Mucosa of stomach (tissue), 1 donor: Measurements from ENCODE around the gene GTF2H4.

ENCODE experiments used
- H3K27me3 ChIP-seq: one replicate; pipeline ENCODE4 v1.7.0; 2013; ENCODE audit warnings: mild to moderate bottlenecking, low read length; ENCODE audit not compliant: control insufficient read depth, insufficient read depth
- H3K36me3 ChIP-seq: one replicate; pipeline ENCODE4 v1.7.0; 2013; ENCODE audit warnings: low read length; ENCODE audit not compliant: control insufficient read depth, insufficient read depth
- H3K4me1 ChIP-seq: one replicate; pipeline ENCODE4 v1.7.0; 2013; ENCODE audit warnings: mild to moderate bottlenecking, low read length; ENCODE audit not compliant: control insufficient read depth, insufficient read depth
- H3K4me3 ChIP-seq: one replicate; pipeline ENCODE4 v1.7.0; 2013; ENCODE audit warnings: low read length
- H3K9ac ChIP-seq: one replicate; pipeline ENCODE4 v1.7.0; 2013; ENCODE audit warnings: mild to moderate bottlenecking, low read length, moderate library complexity
- H3K9me3 ChIP-seq: one replicate; pipeline ENCODE4 v1.7.0; 2013; ENCODE audit warnings: mild to moderate bottlenecking, low read length, moderate library complexity; ENCODE audit not compliant: control insufficient read depth
- donor health status: Pancreatic carcinoma.

GTF2H4 gene

DNA sequence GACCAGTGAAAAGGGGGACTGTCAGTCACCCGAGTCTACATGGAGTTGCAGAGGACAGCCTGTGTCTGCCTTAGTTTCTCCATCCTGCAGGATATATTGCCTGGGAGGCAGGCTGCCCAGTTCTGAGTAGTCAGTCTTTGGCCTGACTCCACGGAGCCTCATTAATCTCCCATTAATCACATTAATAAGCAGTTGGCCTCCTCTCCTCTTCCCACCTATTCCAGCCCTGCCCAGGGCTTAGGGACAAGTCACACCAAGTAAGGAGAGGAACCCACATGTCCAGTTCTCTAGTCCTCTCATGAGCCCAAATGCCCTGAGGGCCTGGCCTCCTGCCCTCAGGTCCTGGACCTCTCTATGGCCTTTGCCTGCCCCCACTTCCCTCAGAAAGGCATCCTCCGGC is 31.5 kb downstream of the GTF2H4 start:
- Histone ChIP-seq H3K9ac (peak overlapping the region; percentile 84), H3K4me1 (peaks cover 65% of the 10 kb centered on the region), H3K36me3 (peaks cover 10% of the 10 kb centered on the region), H3K4me3 (no peak overlapping the region), H3K27me3 (peaks cover 6% of the 10 kb centered on the region), H3K9me3 (no peaks in the 10 kb centered on the region)

DNA sequence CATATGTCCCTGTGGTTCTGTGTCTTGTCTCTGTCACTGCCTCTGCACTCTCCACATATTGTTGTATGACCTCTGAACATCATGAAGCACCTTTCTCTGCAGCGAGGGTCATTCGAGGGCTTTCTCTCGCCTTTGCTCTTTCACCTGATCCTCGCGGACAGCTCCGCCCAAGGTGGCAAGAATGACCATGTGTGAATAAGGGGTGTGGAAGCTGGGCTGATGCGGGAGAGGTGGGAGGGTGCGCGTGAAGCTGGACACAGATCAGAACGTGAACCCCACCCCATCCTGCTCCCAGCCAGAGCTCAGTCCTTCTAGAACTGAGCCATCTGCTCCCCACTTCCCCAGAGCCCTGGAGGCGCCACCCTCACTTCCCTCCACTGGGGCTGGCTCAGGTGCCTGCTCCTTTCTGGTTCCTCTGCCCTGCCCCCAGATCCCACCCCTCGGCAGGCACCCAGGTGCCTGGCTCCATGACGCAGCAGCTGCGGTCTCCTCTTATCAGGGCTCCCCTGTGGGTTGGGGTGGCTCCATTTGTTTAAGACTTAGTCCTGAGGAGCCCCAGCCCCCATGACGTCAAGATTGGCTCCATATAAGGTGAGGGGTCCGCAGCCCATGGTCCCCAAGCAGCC is 32.5 kb downstream of the GTF2H4 start, which contains the start of gene MUCL3:
MUCL3 (plus strand) TSS at position 613 of the 626 bp plus-strand sequence. CDS start 27 bp downstream, outside the sequence.
- Histone ChIP-seq H3K4me1 (peaks cover 56% of the 10 kb centered on the region), H3K27me3 (peaks cover 6% of the 10 kb centered on the region), H3K36me3 (peaks cover 10% of the 10 kb centered on the region), H3K9me3 (no peaks in the 10 kb centered on the region), H3K9ac (peak within 1 kb of the TSS; percentile 84), H3K4me3 (peak within 1 kb of the TSS; percentile 48)

DNA sequence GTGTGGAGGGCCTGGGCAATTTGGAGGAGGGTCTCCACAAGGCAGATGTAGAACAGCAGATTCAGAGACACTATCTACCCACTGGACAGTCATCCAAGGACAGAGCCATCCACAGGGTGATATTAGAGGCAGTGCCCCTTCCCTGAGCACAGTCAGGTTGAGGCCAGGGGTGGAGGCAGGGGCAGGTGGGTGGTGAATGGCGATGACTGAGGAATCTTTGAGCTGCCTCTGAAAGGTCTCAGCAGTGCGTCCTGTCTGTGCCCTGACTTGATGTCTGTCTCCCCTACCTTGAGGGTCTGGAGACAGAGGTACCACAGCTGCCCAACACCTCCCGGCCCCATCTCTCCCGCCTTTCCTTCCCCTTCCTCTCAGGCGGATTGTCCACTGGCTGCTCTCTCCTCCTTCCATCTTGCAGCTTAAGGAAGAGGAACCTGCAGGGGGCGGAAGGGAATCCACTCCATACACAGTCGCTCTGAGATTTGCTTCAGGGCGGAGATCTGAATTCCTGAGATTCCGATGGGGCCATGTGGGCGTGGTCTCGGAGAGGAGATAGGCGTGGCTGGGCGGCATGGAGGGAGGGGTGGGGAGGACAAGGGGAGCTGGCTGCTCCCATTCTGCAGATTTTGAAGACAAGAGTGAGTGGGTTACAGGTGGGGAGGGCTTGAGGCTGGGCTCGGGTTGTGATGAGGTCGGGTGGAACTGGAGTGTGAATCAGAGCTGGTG is 34.5 kb downstream of the GTF2H4 start:
- H3K4me3 ChIP-seq, result peak overlapping the region; percentile 48
- H3K4me1 ChIP-seq, result peaks cover 57% of the 10 kb centered on the region
- no peaks in the 10 kb centered on the region for H3K9me3 ChIP-seq
- H3K36me3 ChIP-seq, result peaks cover 14% of the 10 kb centered on the region
- peaks cover 6% of the 10 kb centered on the region for H3K27me3 ChIP-seq
- H3K9ac ChIP-seq, result peak overlapping the region; percentile 84

DNA sequence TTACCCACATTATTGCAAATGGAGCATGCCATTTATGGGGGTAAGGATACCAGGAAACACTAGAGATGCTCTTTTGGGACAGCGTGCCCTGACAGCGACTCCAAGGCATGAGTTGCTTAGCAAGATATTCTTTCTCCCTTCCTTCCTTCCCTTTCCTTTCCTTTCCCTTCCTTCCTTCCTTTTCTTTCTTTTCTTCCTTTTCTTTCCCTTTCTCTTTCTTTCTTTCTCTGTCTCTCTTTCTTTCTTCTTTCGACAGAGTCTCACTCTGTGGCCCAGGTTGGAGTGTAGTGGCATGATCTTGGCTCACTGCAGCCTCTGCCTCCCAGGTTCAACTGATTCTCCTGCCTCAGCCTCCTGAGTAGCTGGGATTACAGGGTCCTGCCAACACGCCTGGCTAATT is 36.0 kb downstream of the GTF2H4 start:
- H3K4me1 ChIP-seq, result peaks cover 42% of the 10 kb centered on the region
- no peak overlapping the region for H3K9ac ChIP-seq
- H3K36me3 ChIP-seq, result peaks cover 14% of the 10 kb centered on the region
- no peaks in the 10 kb centered on the region for H3K9me3 ChIP-seq
- H3K27me3 ChIP-seq, result peaks cover 6% of the 10 kb centered on the region
- H3K4me3 ChIP-seq, result no peak overlapping the region

DNA sequence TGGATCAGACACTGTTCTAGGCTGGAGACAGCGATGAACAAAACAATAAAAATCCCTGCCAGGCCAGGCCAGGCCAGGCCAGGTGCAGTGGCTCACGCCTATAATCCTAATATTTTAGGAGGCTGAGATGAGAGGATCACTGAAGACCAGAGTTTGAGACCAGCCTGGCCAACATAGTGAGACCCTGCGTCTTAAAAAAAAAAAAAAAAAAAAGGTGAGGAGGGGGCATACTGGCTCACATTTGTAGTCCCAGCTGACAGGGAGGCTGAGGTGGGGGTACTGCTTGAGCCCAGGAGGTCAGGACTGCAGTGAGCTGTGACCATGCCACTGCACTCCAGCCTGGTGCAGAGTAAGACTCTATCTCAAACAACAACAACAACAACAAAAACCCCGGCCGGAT is 37.3 kb downstream of the GTF2H4 start:
- Histone ChIP-seq H3K27me3 (peaks cover 6% of the 10 kb centered on the region), H3K4me3 (no peak overlapping the region), H3K9ac (no peak overlapping the region), H3K36me3 (peaks cover 14% of the 10 kb centered on the region), H3K4me1 (peaks cover 31% of the 10 kb centered on the region), H3K9me3 (no peaks in the 10 kb centered on the region)

DNA sequence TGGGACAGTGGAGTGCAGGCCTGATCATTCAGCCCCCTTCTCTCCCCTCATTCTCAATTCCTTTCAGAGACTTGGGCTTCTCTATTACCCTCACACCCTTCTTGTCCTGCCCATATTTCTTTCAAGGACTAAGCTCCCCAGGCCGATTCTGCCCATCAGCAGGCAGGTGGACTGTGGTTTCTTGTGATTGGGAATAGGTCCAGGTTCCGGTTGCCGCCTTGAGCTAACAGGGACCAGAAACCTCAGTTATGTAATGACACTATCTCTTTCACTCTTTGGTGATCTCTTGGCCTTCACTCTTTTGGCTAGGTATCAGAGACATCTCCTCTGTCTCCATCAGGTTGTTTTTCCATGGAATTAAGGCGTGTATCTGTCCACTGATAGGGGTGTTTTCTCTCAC is 39.2 kb downstream of the GTF2H4 start:
- Histone ChIP-seq H3K36me3 (peaks cover 22% of the 10 kb centered on the region), H3K9ac (no peak overlapping the region), H3K4me3 (no peak overlapping the region), H3K27me3 (peaks cover 6% of the 10 kb centered on the region), H3K9me3 (no peaks in the 10 kb centered on the region), H3K4me1 (peaks cover 26% of the 10 kb centered on the region)

DNA sequence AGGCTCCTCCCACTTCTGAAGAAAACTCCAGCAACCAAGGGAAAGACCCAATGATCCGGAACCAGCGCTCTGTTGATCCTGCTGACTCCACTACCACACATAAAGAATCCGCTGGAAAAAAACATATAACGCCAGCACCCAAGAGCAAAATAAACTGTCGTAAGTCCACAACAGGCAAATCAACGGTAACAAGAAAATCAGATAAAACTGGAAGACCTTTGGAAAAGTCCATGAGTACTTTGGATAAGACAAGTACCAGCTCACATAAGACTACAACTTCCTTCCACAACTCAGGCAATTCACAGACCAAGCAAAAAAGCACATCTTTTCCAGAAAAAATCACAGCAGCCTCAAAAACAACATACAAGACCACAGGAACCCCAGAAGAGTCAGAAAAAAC is 40.8 kb downstream of the GTF2H4 start:
- H3K9me3 ChIP-seq, result no peaks in the 10 kb centered on the region
- no peak overlapping the region for H3K4me3 ChIP-seq
- peaks cover 16% of the 10 kb centered on the region for H3K4me1 ChIP-seq
- H3K36me3 ChIP-seq, result peaks cover 16% of the 10 kb centered on the region
- no peak overlapping the region for H3K9ac ChIP-seq
- no peaks in the 10 kb centered on the region for H3K27me3 ChIP-seq

DNA sequence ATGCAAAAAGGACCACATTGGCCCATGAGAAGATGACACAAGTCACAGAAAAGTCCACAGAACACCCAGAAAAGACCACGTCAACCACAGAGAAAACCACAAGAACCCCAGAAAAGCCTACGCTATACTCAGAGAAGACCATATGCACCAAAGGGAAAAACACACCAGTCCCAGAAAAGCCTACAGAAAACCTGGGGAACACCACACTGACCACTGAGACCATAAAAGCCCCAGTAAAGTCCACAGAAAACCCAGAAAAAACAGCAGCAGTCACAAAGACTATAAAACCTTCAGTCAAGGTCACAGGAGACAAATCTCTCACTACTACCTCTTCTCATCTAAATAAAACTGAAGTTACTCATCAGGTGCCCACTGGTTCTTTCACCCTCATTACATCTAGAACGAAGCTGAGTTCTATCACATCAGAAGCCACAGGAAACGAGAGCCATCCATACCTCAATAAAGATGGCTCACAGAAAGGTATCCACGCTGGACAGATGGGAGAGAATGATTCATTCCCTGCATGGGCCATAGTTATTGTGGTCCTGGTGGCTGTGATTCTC is 44.0 kb downstream of the GTF2H4 start:
- Histone ChIP-seq H3K36me3 (peaks cover 13% of the 10 kb centered on the region), H3K4me1 (peaks cover 21% of the 10 kb centered on the region), H3K9ac (no peak overlapping the region), H3K4me3 (no peak overlapping the region), H3K9me3 (no peaks in the 10 kb centered on the region), H3K27me3 (no peaks in the 10 kb centered on the region)

DNA sequence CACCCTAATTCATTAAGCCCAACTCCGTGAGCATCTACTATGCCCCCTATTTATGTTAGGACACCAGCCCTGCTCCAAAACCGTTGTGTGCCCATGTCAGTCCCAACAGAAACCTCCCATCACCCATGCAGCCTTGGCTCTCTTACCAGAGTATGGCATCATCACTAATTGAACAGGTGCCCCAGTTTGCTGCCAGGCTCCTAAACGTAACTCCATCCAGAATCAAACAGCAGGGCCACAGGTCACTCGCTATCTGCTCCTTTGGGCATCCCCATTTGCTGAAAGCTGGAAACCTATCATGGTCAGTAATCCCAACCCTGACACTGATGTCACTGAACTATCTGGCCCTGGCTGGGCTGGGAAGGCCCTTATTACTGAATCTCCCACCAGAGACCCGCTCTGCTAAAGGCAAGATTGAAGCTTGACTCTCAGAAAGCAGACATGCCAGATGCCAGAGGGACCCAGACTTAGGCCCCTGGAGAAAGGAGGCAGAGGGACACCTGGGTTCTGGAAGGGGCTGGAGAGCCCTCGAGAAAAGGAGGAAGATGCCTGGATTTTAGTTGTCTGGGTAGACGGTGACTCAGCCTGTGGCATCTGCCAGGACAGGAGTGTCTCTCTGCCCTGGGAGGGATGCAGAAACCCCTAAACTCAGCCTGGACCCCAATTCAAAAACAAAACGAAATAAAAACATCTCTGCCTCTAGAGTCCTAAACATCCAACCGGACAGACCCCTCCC is 46.8 kb downstream of the GTF2H4 start:
- Histone ChIP-seq H3K9ac (peak overlapping the region; percentile 66), H3K4me3 (peak overlapping the region; percentile 29), H3K4me1 (peaks cover 17% of the 10 kb centered on the region), H3K36me3 (peaks cover 13% of the 10 kb centered on the region), H3K27me3 (no peaks in the 10 kb centered on the region), H3K9me3 (no peaks in the 10 kb centered on the region)

DNA sequence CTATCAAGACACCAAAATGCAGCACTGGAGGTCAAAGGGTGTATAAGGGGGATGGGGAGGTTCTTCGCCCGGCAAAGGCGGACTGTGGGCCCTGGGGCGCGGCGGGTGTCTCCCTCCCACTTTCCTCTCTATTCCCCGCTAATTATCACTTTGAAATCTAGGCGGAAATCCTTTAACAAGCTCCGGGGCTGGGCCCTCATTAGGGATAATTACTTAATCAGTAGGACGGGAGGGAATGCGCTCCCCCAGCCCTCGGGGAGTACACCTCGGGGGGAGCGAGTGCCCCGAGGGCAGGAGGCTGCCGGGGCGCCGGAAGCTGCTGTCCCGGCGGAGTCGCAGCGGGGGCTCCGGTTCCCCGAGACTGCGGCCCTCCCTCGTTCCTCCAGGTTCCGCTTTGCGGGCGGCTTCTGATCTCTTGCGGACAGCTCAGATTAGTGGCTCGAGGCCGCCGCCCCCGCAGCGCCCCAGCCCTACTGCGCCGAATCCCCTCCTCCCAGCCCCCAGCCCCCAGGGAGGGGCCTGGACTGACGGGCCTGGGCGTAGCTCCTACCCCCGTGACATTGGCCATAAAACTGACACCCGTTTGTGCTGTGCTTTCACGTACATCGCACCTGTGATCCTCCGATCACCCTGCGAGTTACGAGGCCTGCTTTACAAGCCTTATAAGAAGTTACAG is 47.5 kb downstream of the GTF2H4 start:
- Histone ChIP-seq H3K9ac (peak overlapping the region; percentile 66), H3K4me3 (peak overlapping the region; percentile 29), H3K4me1 (peaks cover 17% of the 10 kb centered on the region), H3K36me3 (peaks cover 13% of the 10 kb centered on the region), H3K9me3 (no peaks in the 10 kb centered on the region), H3K27me3 (no peaks in the 10 kb centered on the region)

DNA sequence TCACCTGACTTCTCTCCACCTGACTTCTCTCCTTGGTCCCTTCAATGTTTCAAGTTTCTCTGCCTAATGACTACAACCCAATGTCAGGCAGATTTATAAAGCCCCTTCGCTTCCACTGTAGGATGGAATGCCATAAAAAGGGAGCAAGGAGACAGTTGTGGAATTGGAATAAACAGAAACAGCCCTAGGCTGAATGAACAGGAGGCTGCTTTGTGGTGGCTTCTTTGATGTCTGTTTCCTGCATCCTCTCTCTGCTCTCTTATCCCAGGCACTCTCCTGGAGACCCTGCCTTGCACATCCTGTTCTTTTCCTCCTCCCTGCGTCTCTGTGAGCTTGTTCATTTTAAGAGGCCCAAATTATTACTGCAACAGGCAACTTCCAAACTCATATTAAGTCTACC is 49.7 kb downstream of the GTF2H4 start:
- H3K4me3 ChIP-seq, result no peak overlapping the region
- no peaks in the 10 kb centered on the region for H3K27me3 ChIP-seq
- no peaks in the 10 kb centered on the region for H3K9me3 ChIP-seq
- peaks cover 17% of the 10 kb centered on the region for H3K4me1 ChIP-seq
- H3K36me3 ChIP-seq, result no peaks in the 10 kb centered on the region
- H3K9ac ChIP-seq, result no peak overlapping the region
